GM13977 (cell line): Measurements from ENCODE around the gene ACTBL2.

Experiments
- DNase-seq: peaks from one replicate; pipeline ENCODE4 v3.0.0; 2012; ENCODE audit warnings: low spot score
- CTCF ChIP-seq: IDR thresholded peaks from 2 replicates; pipeline ENCODE4 v1.5.1; 2012; ENCODE audit warnings: mild to moderate bottlenecking, control low read depth; ENCODE audit not compliant: insufficient read depth; ENCODE audit errors: extremely low read depth, missing control alignments
- in situ Hi-C: fragments of 300-500 bp; cut with MboI; formaldehyde crosslinking; loops from one replicate; pipeline ENCODE4 v1.12.0; 2022; ENCODE audit warnings: low sequenced_read_pairs, low pct_unique_long_range_greater_than_20kb, mixed read lengths, inconsistent platforms; ENCODE audit not compliant: unreplicated experiment

ACTBL2 gene

GRCh38 chr5:57435701-57436134, 46.9 kb downstream of the ACTBL2 start:
- TF ChIP-seq CTCF = no peak
- in situ Hi-C loops = no loop called here
- DNase-seq = no peak

- no peak for DNase-seq
These were observed 47.9 kb downstream of the ACTBL2 start for GRCh38 chr5:57434683-57435082.

GRCh38 chr5:57434227-57434640, 48.4 kb downstream of the ACTBL2 start:
- in situ Hi-C loops = no loop called here
- no peak for TF ChIP-seq CTCF
- DNase-seq = no peak

More at GRCh38 chr5:57434683-57435082, 47.9 kb downstream of the ACTBL2 start:
- no peak for TF ChIP-seq CTCF
- in situ Hi-C loops = no loop called here

GRCh38 chr5:57432876-57433275, 49.7 kb downstream of the ACTBL2 start:
- in situ Hi-C loops = no loop called here
- no peak for DNase-seq
- no peak for TF ChIP-seq CTCF

- TF ChIP-seq CTCF = no peak
- in situ Hi-C loops = no loop called here
- DNase-seq = no peak
These were observed 50.9 kb downstream of the ACTBL2 start for GRCh38 chr5:57431759-57432158.
